Prostate gland (tissue), 2 donors: ENCODE measurements around the gene CYP1A2.

Experiments
- POLR2A ChIP-seq: fragments of 450-650 bp; IDR thresholded peaks from one replicate; pipeline ENCODE4 v1.6.1; 2016; ENCODE audit warnings: antibody characterized with exemption, mild to moderate bottlenecking
- TF ChIP-seq, protein P1 (sequence below), 4 experiments: fragments of 200-600 bp in 2 of 4; fragments of 450-650 bp in 2 of 4; sonication (generic) in 2 of 4; IDR thresholded peaks; 1 replicate in 3 of 4; 2 replicates in 1 of 4; pipeline ENCODE4 v1.5.1; 2016 to 2019; ENCODE audit warnings: antibody characterized with exemption in 4 of 4, mild to moderate bottlenecking in 2 of 4, moderate library complexity in 2 of 4

DNA sequence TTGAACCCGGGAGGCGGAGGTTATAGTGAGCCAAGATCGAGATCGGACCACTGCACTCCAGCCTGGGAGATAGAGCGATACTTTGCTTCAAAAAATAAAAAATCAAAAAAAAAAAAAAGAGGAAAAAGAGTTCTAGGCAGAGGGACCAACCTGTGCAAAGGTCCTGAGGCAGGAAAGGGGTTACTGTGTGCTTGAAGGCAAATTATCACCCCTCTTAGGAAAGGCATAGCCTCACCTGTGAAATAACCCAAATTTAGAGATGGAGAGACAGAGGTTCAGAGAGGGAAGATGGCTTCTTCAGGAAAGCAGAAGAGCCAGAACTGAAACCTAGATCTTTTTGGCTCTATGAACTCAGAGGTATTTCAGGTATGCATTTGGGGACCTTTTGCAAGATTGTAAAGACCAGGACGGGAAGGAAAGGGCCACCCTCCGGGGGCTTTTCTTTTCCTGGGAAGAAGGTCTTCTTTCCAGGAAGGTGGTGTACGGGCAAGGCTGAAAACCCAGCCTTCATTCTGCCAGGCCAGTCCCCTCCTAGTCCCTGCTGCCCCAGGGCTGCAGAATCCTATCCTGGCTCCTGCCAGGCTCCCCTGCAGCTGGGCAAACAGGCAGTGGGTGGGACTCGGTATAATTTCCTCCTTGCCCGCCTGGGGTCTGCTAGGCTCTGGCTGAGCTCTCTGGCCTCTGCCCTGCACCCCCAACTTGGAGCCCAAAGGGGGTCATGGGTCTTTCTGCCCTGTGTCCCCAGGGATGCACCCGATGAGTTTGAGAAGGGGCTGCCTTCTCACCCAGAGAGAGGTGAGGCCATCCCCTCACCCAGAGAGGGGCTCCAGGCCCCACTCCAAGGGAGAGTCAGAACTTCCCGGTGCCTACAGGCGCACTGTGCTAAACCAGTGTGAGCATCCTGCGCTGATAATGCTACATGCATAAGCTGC, 18.8 kb downstream of the CYP1A2 start:
- TF ChIP-seq, protein P1, sequence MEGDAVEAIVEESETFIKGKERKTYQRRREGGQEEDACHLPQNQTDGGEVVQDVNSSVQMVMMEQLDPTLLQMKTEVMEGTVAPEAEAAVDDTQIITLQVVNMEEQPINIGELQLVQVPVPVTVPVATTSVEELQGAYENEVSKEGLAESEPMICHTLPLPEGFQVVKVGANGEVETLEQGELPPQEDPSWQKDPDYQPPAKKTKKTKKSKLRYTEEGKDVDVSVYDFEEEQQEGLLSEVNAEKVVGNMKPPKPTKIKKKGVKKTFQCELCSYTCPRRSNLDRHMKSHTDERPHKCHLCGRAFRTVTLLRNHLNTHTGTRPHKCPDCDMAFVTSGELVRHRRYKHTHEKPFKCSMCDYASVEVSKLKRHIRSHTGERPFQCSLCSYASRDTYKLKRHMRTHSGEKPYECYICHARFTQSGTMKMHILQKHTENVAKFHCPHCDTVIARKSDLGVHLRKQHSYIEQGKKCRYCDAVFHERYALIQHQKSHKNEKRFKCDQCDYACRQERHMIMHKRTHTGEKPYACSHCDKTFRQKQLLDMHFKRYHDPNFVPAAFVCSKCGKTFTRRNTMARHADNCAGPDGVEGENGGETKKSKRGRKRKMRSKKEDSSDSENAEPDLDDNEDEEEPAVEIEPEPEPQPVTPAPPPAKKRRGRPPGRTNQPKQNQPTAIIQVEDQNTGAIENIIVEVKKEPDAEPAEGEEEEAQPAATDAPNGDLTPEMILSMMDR (IDR thresholded peaks at IDR 0.05), result no peak
- no peak for TF ChIP-seq POLR2A
